Stimulated activated CD4-positive, alpha-beta T cell treated with anti-CD3 and anti-CD28 coated beads, Interleukin-1b, Interleukin-23, amount 100 ng/mL, for 24 hours (primary cell): ENCODE data around the gene NME7.
"Not testable (repeated sequence)": the region's sequence is repeated elsewhere in the genome, so short reads cannot be mapped to it uniquely, and the experiment has no call there.

Source experiments
- DNase-seq, 4 experiments: peaks; one replicate each; pipeline ENCODE4 v3.0.0-alpha.2; 2020; ENCODE audit warnings: low read depth in 4 of 4, low spot score in 1 of 4

Gene NME7

GRCh38 chr1:169236143-169236542 is 131.5 kb downstream of the NME7 start:
- no peak for DNase-seq

- no peak for DNase-seq
Observed at GRCh38 chr1:169235568-169235967, 132.0 kb downstream of the NME7 start.

- no peak for DNase-seq
Observed at GRCh38 chr1:169234780-169235179, 132.8 kb downstream of the NME7 start.

DNA sequence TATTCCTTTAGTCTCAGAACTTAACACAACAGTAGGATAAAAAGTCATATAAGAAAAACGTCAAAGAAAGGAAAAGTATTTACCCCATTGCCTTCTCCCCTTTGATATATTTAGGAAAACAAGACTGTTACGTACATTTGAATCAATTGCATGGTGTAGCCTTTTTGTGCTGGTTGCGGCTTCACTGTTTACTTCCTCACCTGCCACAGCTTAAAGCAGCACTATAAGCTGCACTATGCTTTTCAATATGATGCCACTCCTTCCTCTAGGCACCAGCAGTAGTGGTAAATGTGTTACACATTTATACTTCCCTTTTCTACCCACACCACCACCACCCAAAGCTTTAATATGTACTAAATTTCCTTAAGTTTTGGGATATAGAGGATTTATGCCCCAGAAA is 150.0 kb downstream of the NME7 start:
- DNase-seq, result no peak

- no peak for DNase-seq
Observed at GRCh38 chr1:169214598-169214997, 153.0 kb downstream of the NME7 start.

GRCh38 chr1:169212088-169212487 is 155.5 kb downstream of the NME7 start:
- no peak for DNase-seq

- DNase-seq, result no peak
Observed at GRCh38 chr1:169207797-169208520, 159.6 kb downstream of the NME7 start.

- DNase-seq, result no peak
Observed at GRCh38 chr1:169204157-169204556, 163.4 kb downstream of the NME7 start.

DNA sequence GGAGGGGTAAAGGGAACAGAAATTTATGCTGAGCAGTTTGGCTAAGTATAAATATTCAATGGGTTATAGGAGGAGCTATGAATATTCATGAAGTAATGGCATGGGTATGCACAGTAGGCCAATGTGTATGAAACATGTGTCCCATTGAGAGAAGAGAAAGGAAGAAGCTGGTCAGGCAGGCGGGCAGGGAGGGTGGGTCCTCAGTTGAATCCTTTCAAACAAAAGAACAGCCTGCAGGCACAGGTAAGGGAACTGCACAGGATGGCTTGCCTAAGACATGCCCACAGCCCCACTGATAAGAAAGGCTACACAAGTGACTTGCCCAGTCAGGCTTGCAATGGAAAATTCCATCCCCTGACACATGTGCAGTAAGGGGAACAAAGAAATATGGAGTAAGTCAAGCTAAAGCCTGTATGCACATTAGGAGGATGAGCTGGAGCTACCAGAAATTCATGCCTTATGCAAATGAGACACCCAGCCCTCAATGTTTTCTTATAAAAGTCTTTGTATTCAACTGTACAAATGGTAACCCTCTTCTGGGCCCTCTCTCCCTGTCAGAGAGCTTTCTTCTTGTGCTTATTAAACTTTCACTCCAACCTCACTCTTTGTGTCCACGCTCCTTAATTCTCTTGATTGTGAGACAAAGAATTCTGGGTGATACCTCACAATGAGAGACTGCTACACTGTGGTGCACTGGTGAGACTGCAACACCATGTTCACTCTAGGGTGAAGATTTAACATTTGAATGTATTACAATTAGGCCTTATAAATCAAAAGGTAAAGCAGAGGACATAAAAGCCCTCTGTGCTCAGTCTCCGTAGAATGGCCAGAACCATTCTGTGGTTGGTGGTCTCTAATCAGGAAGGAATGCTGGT is 164.6 kb downstream of the NME7 start:
- no peak for DNase-seq

- DNase-seq, result no peak
Observed at GRCh38 chr1:169201084-169201619, 166.4 kb downstream of the NME7 start.

DNA sequence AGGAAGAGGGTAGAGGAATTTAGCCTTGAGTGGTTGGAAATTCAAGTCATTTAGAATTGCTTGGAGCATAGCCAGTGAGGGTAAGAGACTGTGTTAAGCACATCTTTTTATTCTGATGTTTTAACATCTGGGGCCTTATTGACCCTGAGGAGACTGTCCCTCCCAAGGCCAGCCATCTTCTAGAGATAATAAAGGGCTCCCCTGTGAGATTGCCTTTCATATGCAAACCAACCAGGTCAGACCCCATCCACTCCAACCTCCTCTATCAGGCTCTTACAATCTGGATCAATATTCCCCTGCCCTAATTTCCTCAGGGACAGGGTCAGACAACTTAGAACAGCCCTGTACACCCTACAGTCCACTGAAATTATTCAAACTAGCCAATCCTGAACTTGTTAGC is 167.3 kb downstream of the NME7 start:
- no peak for DNase-seq

DNA sequence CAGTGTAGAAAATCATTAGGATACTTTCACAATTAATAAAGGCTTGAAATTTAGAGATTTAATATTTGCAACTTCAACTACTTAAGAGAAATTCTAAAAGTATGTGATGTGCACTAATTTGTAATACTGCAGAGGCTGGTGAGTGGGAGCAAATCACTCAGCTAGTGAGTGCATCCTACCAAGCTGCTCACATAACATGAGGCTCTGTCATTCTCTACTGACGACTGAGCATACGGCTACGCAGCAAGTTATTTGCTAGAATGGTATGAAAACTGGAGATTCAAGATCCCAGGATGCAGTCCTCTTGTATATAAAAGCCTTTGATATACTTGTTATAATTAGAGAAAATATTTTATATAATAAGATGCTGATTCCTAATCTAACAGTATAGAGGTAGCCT is 171.0 kb downstream of the NME7 start:
- DNase-seq, result no peak

DNA sequence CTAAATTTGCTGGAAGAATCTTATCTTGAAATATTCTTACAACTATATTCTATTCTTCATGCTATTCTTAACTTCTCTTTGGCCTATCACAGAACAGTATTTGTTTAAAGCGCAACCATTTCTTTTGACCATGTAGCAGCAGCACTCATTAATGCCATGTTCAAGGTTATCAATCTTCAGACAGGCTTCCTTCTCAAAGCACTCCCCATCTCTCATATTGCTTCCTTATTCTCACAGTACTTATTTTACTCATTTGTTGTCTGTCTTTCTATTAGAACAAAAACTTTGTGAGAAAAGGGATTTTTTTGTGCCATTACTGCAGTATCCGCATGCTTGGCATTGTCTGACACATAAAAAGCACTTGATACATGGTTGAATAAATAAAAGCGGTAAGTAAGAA is 171.4 kb downstream of the NME7 start:
- DNase-seq, result no peak

GRCh38 chr1:169193191-169193850 is 174.3 kb downstream of the NME7 start:
- no peak for DNase-seq

- no peak for DNase-seq
Observed at GRCh38 chr1:169186106-169186505, 181.5 kb downstream of the NME7 start.

DNA sequence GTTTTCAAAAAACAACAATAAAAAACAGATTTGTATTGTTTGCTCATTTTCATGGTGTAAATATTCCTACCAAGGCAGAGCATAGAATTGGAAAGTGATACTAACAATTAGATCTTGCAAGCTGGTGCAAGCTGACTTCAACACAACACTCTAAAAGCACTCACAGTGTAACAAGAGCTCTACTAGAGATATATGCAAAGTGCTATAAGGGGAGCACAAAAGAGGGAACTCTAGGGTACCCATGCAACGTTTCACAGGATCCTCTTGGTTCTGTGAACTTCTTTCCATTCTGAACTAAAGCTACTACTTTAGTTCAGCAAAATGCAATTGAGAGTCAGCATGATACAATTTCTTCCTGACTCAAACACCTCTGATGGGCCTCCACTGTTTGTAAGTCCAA is 182.8 kb downstream of the NME7 start:
- no peak for DNase-seq

DNA sequence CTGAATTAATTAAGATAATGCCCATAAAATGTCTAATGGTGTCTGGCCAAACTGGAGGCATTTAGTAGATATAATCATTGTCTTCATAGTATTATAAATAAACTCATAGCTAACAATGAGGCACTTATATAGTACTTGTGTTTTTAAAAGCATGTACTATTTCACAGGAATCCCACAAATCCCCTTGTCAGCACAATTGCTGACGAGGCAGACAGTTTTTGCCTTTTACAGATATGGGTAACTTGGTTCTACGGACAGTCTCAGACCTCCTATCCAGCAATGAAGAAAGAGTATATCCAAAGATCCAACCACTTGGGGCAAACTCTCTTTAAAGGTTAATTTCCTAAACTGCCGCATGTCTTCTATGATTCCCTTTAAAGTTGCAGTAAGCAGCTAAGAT is 187.4 kb downstream of the NME7 start:
- no peak for DNase-seq

GRCh38 chr1:169179431-169179830 is 188.2 kb downstream of the NME7 start:
- not testable (repeated sequence) for DNase-seq

DNA sequence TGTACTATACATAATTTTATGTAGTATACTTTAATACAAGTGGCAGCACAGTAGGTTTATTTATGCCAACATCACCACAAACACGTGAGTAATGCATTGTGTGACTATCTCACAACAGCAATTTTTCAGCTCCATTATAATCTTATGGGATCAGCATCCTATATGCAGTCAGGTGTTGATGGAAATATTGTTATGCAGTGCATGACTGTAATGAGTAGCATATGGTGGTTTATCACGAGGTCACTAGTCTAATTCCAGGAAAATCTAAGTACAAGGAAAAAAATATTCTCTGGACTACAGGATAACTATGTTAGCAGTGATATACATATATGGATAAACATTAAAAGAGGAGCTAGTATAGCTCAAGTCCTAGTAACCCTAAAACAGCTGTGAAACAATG is 192.1 kb downstream of the NME7 start:
- DNase-seq, result no peak

DNA sequence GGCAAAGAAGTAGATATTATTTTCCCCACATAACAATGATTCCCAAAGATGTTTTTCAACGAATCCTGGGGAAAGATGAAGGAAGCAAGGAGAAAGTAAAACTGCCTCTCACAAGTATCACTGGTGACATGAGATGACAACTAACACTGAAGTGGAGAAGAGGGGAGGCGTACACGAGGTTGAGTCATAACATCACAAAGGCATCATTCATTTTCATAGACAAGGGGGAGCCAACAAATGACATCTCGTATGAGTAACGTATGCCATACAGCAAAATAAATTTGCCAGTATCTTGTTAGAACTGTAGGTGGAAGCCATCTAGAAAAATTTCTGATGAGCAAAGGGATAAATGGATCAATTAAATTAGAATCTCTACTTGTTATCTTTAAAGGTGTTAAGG is 204.5 kb downstream of the NME7 start:
- no peak for DNase-seq

DNA sequence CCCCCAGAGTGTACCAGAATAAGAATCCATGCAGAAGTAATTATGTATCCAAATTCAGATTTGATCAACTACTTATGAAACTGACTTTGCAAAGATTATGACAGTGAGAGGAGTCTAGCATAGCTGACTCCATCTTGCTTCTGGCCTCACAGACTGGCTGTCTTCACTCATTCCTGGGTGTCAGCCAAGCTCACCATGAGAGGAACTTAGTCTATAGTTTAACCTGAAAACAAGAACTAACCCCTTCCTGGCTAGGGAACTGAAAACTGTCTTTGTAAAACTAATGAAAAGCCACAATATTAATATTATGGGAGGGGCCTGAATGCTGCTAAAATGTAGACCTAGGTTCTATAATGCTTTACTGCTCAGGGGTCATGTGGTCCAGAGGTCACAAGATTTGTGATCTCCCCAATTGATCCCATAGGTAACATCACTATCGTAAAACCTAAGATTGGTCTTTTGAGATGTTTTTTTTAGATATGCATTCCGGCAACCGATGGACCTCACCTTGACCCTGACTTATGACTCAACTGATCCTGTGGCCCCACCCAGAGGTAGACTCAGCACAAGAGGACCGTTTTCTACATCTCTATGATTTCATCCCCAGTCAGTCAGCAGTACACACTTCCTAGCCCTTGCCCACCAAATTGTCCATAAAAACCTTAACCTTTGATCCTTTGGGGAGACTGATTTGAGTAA is 206.0 kb downstream of the NME7 start:
- no peak for DNase-seq
